ENCODE measurements around the gene CETP. TPM values are rescaled to one million over a fixed set of nuclear protein-coding genes. Genes with fewer than 3 reads are reported as not detected.
"Not testable (repeated sequence)": the region's sequence is repeated elsewhere in the genome, so short reads cannot be mapped to it uniquely, and the experiment has no call there.

CETP gene
- total RNA-seq, 6 experiments from 2014 or later: not detected

DNA sequence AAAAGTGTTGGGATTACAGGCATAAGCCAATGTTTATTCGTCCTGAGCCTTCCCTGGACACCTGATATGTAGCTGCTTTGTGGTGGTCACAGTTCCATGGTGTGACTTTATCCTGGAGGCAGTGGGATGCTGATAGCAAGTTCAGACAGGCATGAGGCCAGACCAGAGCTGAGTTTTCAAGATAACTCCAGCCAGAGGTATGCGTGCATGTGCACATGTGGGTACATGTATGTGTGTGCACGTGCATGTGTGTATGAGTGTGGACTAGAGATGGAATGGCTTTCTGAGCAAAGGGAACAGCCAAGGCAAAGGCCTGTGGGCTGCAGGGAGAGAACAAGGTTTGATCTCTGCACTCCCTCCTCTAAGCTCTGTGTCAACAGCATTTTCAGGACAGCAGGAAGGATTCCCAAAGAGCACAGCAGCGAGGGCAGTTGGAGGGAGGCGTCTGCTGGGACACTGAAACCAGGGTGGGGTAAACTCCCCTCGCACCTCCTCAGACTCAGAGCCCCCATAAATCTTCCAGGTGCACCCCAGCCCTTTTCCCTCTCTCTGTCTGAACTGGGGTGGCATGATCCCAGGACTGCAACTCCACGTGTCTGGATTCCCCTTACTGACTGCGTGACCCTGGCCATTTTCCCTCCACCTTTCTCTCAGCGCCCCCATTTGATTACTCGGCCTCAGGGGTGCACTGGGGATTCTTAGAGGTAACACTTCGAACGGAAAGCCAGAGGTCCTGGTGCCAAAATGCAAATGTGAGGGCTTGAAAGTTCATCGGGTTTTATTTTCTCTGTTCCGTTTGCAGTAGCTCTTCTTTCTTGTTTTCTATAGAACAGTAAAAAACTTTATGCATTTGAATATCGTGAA is 42.9 kb downstream of the CETP start:
- H3K9me3 Mint-ChIP-seq: no peaks in the 10 kb centered on the region
- peaks cover 28% of the 10 kb centered on the region for H3K36me3 Mint-ChIP-seq (ENCODE audit: low read depth)
- H3K4me3 Mint-ChIP-seq: no peak overlapping the region
- H3K4me1 Mint-ChIP-seq (ENCODE audit: low read depth): peaks cover 39% of the 10 kb centered on the region
- DNase-seq: no peak
- TF ChIP-seq, protein P1, sequence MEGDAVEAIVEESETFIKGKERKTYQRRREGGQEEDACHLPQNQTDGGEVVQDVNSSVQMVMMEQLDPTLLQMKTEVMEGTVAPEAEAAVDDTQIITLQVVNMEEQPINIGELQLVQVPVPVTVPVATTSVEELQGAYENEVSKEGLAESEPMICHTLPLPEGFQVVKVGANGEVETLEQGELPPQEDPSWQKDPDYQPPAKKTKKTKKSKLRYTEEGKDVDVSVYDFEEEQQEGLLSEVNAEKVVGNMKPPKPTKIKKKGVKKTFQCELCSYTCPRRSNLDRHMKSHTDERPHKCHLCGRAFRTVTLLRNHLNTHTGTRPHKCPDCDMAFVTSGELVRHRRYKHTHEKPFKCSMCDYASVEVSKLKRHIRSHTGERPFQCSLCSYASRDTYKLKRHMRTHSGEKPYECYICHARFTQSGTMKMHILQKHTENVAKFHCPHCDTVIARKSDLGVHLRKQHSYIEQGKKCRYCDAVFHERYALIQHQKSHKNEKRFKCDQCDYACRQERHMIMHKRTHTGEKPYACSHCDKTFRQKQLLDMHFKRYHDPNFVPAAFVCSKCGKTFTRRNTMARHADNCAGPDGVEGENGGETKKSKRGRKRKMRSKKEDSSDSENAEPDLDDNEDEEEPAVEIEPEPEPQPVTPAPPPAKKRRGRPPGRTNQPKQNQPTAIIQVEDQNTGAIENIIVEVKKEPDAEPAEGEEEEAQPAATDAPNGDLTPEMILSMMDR (IDR thresholded peaks at IDR 0.05): no peak
- H3K27ac Mint-ChIP-seq: no peak overlapping the region; the same call in 1 of the 2 replicates
- H3K27me3 Mint-ChIP-seq (ENCODE audit: insufficient read depth): peaks cover 5% of the 10 kb centered on the region

DNA sequence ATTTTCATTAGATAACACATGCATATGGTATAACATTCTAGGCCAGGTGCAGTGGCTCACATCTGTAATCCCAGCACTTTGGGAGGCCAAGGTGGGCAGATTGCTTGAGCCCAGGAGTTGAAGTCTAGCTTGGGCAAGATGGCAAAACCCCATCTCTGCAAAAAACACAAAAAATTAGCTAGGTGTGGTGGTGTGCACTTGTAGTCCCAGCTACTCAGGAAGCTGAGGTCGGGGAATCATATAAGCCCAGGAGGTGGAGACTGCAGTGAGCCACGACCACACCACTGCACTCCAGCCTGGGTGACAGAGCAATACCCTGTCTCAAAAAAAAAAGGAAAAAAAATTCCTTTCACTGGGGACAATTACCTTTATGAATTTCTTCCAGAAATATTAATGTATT is 43.8 kb downstream of the CETP start:
- H3K4me3 Mint-ChIP-seq; H3K9me3 Mint-ChIP-seq; H3K27ac Mint-ChIP-seq; H3K27me3 Mint-ChIP-seq (ENCODE audit: insufficient read depth); DNase-seq: not testable (repeated sequence)
- Mint-ChIP-seq H3K36me3 (ENCODE audit: low read depth) (peaks cover 30% of the 10 kb centered on the region), H3K4me1 (ENCODE audit: low read depth) (peaks cover 36% of the 10 kb centered on the region)

DNA sequence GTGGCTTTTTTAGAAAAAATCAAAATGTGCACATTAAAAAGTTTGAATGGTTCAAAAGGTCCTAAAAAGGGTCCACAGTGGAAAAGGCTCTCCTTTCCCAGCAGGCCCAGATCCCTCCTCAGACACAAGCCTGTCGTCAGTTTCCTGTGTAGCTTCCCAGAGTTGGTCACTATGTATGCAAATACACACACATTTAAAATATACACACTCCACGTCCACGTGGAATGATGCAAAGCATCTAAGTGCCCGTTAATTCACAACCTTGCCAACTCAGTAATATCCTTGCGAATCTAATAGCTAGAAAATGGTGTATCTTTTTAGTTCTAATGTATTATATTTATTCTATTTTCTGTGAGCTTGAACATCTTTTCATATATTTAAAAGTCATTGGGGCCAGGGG is 45.3 kb downstream of the CETP start:
- no peak overlapping the region for H3K4me3 Mint-ChIP-seq
- TF ChIP-seq, protein P1 (IDR thresholded peaks at IDR 0.05): no peak
- no peaks in the 10 kb centered on the region for H3K9me3 Mint-ChIP-seq
- peaks cover 21% of the 10 kb centered on the region for H3K36me3 Mint-ChIP-seq (ENCODE audit: low read depth)
- DNase-seq: no peak
- peaks cover 1% of the 10 kb centered on the region; the same call in 1 of the 2 replicates for H3K27me3 Mint-ChIP-seq (ENCODE audit: insufficient read depth)
- peaks cover 29% of the 10 kb centered on the region for H3K4me1 Mint-ChIP-seq (ENCODE audit: low read depth)
- peak overlapping the region; percentile 53 for H3K27ac Mint-ChIP-seq

DNA sequence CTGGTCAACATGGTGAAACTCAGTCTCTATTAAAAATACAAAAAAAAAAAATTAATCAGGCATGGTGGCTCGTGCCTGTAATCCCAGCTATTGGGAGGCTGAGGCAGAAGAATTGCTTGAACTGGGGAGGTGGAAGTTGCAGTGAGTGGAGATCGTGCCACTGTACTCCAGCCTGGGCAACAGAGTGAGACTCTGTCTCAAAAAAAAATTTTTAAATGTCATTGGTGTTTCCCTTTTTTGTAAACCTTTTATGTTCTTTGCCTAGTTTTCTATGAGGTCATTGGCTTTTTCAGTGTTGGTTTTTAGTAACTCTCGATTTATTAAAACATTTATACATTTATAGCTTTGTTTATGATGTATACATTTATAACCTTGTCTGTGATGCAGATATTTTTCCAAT is 45.8 kb downstream of the CETP start:
- Mint-ChIP-seq H3K9me3 (no peaks in the 10 kb centered on the region), H3K4me1 (ENCODE audit: low read depth) (peaks cover 33% of the 10 kb centered on the region), H3K27ac (peak overlapping the region; percentile 11; the same call in 1 of the 2 replicates), H3K36me3 (ENCODE audit: low read depth) (peaks cover 17% of the 10 kb centered on the region), H3K27me3 (ENCODE audit: insufficient read depth) (no peaks in the 10 kb centered on the region), H3K4me3 (no peak overlapping the region)
- DNase-seq: no peak
- TF ChIP-seq, protein P1 (IDR thresholded peaks at IDR 0.05): no peak

DNA sequence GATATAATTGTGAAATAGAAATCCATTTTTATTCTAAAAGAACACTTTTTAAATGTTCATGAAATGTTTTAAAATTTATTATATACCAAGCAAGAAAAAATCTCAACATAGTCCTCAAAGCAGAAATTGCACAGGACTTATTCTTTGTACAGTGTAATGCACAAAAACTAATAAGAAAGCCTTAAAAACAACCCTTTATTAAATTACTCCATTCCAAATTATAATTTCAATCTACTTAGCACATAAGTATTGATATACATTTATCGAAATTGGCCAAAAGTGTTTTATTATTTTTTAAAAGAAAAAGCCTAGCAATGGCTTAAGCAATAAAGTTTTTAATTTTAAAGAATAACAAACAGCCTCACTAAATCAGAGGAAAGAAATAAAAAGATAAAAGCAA is 46.7 kb downstream of the CETP start:
- peaks cover 42% of the 10 kb centered on the region for H3K4me1 Mint-ChIP-seq (ENCODE audit: low read depth)
- DNase-seq: no peak
- H3K27me3 Mint-ChIP-seq (ENCODE audit: insufficient read depth): no peaks in the 10 kb centered on the region
- H3K27ac Mint-ChIP-seq: no peak overlapping the region
- TF ChIP-seq, protein P1 (IDR thresholded peaks at IDR 0.05): no peak
- peaks cover 16% of the 10 kb centered on the region for H3K36me3 Mint-ChIP-seq (ENCODE audit: low read depth)
- no peaks in the 10 kb centered on the region for H3K9me3 Mint-ChIP-seq
- H3K4me3 Mint-ChIP-seq: no peak overlapping the region

DNA sequence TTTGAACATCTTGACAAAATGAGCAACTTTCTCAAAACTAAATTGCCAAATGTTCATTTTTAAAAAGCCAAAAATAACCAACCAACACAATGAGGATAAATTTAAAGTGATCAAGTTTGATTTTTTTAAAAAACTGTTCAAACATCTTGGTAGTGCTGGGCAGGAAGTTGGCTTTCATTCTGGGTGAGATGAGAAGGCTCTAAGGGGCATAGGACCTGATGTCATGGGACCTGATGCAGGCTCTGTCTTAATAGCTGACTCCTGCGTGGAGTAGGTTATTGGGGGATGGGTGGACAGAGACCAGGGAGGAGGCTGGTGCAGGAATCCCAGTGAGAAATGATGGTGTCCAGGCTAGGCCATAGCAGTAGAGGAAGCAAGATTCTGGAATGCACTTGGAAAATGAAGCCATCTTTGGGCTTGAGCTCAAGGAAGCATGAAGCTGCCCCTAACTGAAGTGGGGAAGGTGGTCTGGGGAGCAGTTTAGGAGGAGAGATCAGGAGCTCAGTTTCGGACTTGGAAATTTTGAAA is 48.0 kb downstream of the CETP start:
- TF ChIP-seq, protein P1 (IDR thresholded peaks at IDR 0.05): no peak
- DNase-seq: no peak
- Mint-ChIP-seq H3K27ac (no peak overlapping the region), H3K27me3 (ENCODE audit: insufficient read depth) (no peaks in the 10 kb centered on the region), H3K36me3 (ENCODE audit: low read depth) (peaks cover 14% of the 10 kb centered on the region), H3K4me3 (no peak overlapping the region), H3K9me3 (no peaks in the 10 kb centered on the region), H3K4me1 (ENCODE audit: low read depth) (peaks cover 55% of the 10 kb centered on the region)

Data from HFFc6 (cell line).